ENCODE measurements around the gene GBX1.

GBX1 gene

GRCh38 chr7:151205730-151206129 is 38.2 kb upstream of the GBX1 start:
- H3K27me3 ChIP-seq (replicated peaks; ENCODE audit: control insufficient read depth, insufficient read depth, low read length) = peaks cover 69% of the 10 kb centered on the region
- DNase-seq (ENCODE audit: low read depth) = no peak
- H3K4me1 ChIP-seq (ENCODE audit: control insufficient read depth, insufficient read depth, low read length) = no peaks in the 10 kb centered on the region
- H3K36me3 ChIP-seq (ENCODE audit: control insufficient read depth, insufficient read depth, low read length, severe bottlenecking) = no peaks in the 10 kb centered on the region
- H3K9me3 ChIP-seq (ENCODE audit: control insufficient read depth, low read length) = no peaks in the 10 kb centered on the region
- no peak overlapping the region for H3K4me3 ChIP-seq (ENCODE audit: low read length)
- H3K9ac ChIP-seq (ENCODE audit: low read length) = no peak overlapping the region

GRCh38 chr7:151204383-151205032 is 37.0 kb upstream of the GBX1 start:
- no peak for DNase-seq (ENCODE audit: low read depth)
- Histone ChIP-seq H3K9ac (ENCODE audit: low read length) (no peak overlapping the region), H3K27me3 (replicated peaks; ENCODE audit: control insufficient read depth, insufficient read depth, low read length) (peaks cover 71% of the 10 kb centered on the region), H3K36me3 (ENCODE audit: control insufficient read depth, insufficient read depth, low read length, severe bottlenecking) (no peaks in the 10 kb centered on the region), H3K9me3 (ENCODE audit: control insufficient read depth, low read length) (no peaks in the 10 kb centered on the region), H3K4me3 (ENCODE audit: low read length) (no peak overlapping the region), H3K4me1 (ENCODE audit: control insufficient read depth, insufficient read depth, low read length) (peaks cover 6% of the 10 kb centered on the region)

GRCh38 chr7:151202836-151203235 is 35.3 kb upstream of the GBX1 start:
- DNase-seq (ENCODE audit: low read depth) = no peak
- no peaks in the 10 kb centered on the region for H3K36me3 ChIP-seq (ENCODE audit: control insufficient read depth, insufficient read depth, low read length, severe bottlenecking)
- peaks cover 77% of the 10 kb centered on the region for H3K27me3 ChIP-seq (replicated peaks; ENCODE audit: control insufficient read depth, insufficient read depth, low read length)
- no peaks in the 10 kb centered on the region for H3K9me3 ChIP-seq (ENCODE audit: control insufficient read depth, low read length)
- H3K4me3 ChIP-seq (ENCODE audit: low read length) = no peak overlapping the region
- H3K9ac ChIP-seq (ENCODE audit: low read length) = no peak overlapping the region
- H3K4me1 ChIP-seq (ENCODE audit: control insufficient read depth, insufficient read depth, low read length) = peaks cover 8% of the 10 kb centered on the region

- Histone ChIP-seq H3K36me3 (ENCODE audit: control insufficient read depth, insufficient read depth, low read length, severe bottlenecking) (no peaks in the 10 kb centered on the region), H3K4me1 (ENCODE audit: control insufficient read depth, insufficient read depth, low read length) (peaks cover 8% of the 10 kb centered on the region), H3K4me3 (ENCODE audit: low read length) (no peak overlapping the region), H3K27me3 (replicated peaks; ENCODE audit: control insufficient read depth, insufficient read depth, low read length) (peaks cover 76% of the 10 kb centered on the region), H3K9ac (ENCODE audit: low read length) (no peak overlapping the region), H3K9me3 (ENCODE audit: control insufficient read depth, low read length) (no peaks in the 10 kb centered on the region)
- DNase-seq (ENCODE audit: low read depth) = no peak
Measured at GRCh38 chr7:151201751-151202150, 34.3 kb upstream of the GBX1 start.

- Histone ChIP-seq H3K27me3 (replicated peaks; ENCODE audit: control insufficient read depth, insufficient read depth, low read length) (peaks cover 78% of the 10 kb centered on the region), H3K4me1 (ENCODE audit: control insufficient read depth, insufficient read depth, low read length) (peaks cover 8% of the 10 kb centered on the region), H3K4me3 (ENCODE audit: low read length) (no peak overlapping the region), H3K9ac (ENCODE audit: low read length) (no peak overlapping the region), H3K9me3 (ENCODE audit: control insufficient read depth, low read length) (no peaks in the 10 kb centered on the region), H3K36me3 (ENCODE audit: control insufficient read depth, insufficient read depth, low read length, severe bottlenecking) (no peaks in the 10 kb centered on the region)
- DNase-seq (ENCODE audit: low read depth) = no peak
Measured at GRCh38 chr7:151201344-151201743, 33.9 kb upstream of the GBX1 start.

GRCh38 chr7:151198945-151199848 is 31.7 kb upstream of the GBX1 start:
- H3K4me3 ChIP-seq (ENCODE audit: low read length) = no peak overlapping the region
- no peaks in the 10 kb centered on the region for H3K36me3 ChIP-seq (ENCODE audit: control insufficient read depth, insufficient read depth, low read length, severe bottlenecking)
- H3K27me3 ChIP-seq (replicated peaks; ENCODE audit: control insufficient read depth, insufficient read depth, low read length) = peaks cover 74% of the 10 kb centered on the region
- no peak for DNase-seq (ENCODE audit: low read depth)
- peak overlapping the region; percentile 34 for H3K9ac ChIP-seq (ENCODE audit: low read length)
- H3K9me3 ChIP-seq (ENCODE audit: control insufficient read depth, low read length) = no peaks in the 10 kb centered on the region
- H3K4me1 ChIP-seq (ENCODE audit: control insufficient read depth, insufficient read depth, low read length) = peaks cover 8% of the 10 kb centered on the region

- no peaks in the 10 kb centered on the region for H3K9me3 ChIP-seq (ENCODE audit: control insufficient read depth, low read length)
- no peak overlapping the region for H3K9ac ChIP-seq (ENCODE audit: low read length)
- H3K36me3 ChIP-seq (ENCODE audit: control insufficient read depth, insufficient read depth, low read length, severe bottlenecking) = no peaks in the 10 kb centered on the region
- H3K27me3 ChIP-seq (replicated peaks; ENCODE audit: control insufficient read depth, insufficient read depth, low read length) = peaks cover 72% of the 10 kb centered on the region
- no peak overlapping the region for H3K4me3 ChIP-seq (ENCODE audit: low read length)
- peaks cover 8% of the 10 kb centered on the region for H3K4me1 ChIP-seq (ENCODE audit: control insufficient read depth, insufficient read depth, low read length)
- no peak for DNase-seq (ENCODE audit: low read depth)
Measured at GRCh38 chr7:151197932-151198331, 30.4 kb upstream of the GBX1 start.

GRCh38 chr7:151195616-151196450 is 28.3 kb upstream of the GBX1 start:
- no peak for DNase-seq (ENCODE audit: low read depth)
- Histone ChIP-seq H3K9ac (ENCODE audit: low read length) (no peak overlapping the region), H3K27me3 (replicated peaks; ENCODE audit: control insufficient read depth, insufficient read depth, low read length) (peaks cover 69% of the 10 kb centered on the region), H3K9me3 (ENCODE audit: control insufficient read depth, low read length) (no peaks in the 10 kb centered on the region), H3K4me1 (ENCODE audit: control insufficient read depth, insufficient read depth, low read length) (peaks cover 8% of the 10 kb centered on the region), H3K4me3 (ENCODE audit: low read length) (no peak overlapping the region), H3K36me3 (ENCODE audit: control insufficient read depth, insufficient read depth, low read length, severe bottlenecking) (no peaks in the 10 kb centered on the region)

GRCh38 chr7:151194188-151194587 is 26.7 kb upstream of the GBX1 start:
- Histone ChIP-seq H3K9ac (ENCODE audit: low read length) (no peak overlapping the region), H3K9me3 (ENCODE audit: control insufficient read depth, low read length) (peaks cover under 1% of the 10 kb centered on the region), H3K4me3 (ENCODE audit: low read length) (no peak overlapping the region), H3K36me3 (ENCODE audit: control insufficient read depth, insufficient read depth, low read length, severe bottlenecking) (no peaks in the 10 kb centered on the region), H3K4me1 (ENCODE audit: control insufficient read depth, insufficient read depth, low read length) (no peaks in the 10 kb centered on the region), H3K27me3 (replicated peaks; ENCODE audit: control insufficient read depth, insufficient read depth, low read length) (peaks cover 82% of the 10 kb centered on the region)
- DNase-seq (ENCODE audit: low read depth) = no peak

GRCh38 chr7:151193203-151193978 is 25.9 kb upstream of the GBX1 start:
- Histone ChIP-seq H3K9me3 (ENCODE audit: control insufficient read depth, low read length) (peaks cover 6% of the 10 kb centered on the region), H3K9ac (ENCODE audit: low read length) (no peak overlapping the region), H3K4me3 (ENCODE audit: low read length) (no peak overlapping the region), H3K27me3 (replicated peaks; ENCODE audit: control insufficient read depth, insufficient read depth, low read length) (peaks cover 81% of the 10 kb centered on the region), H3K4me1 (ENCODE audit: control insufficient read depth, insufficient read depth, low read length) (no peaks in the 10 kb centered on the region), H3K36me3 (ENCODE audit: control insufficient read depth, insufficient read depth, low read length, severe bottlenecking) (no peaks in the 10 kb centered on the region)
- no peak for DNase-seq (ENCODE audit: low read depth)

Measured in adipocyte (in vitro differentiated cells).